ENCODE measurements around the gene SERPINI1.

The SERPINI1 gene

DNA sequence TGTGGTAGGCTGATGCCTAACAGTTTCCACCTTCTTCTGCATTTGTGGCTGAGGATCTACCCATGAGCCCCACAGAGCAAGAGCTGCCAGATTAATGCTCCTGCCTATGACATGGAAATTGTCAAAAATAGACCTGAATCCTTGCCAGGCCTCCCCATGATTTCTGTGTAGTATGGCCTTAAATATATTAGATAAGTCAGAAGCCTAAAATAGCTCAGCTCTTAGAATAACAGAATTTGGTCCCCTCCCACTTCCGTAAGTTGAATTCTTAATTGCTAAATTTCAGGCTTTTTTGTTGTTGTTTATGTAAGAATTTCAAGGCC lies 129.0 kb downstream of the SERPINI1 start:
- ChIA-PET CTCF (interaction anchor here (0.6 kb wide), 1 partner anchor 1779 kb away, joined by 3 read pairs; no protein-coding TSS in a partner anchor), POLR2A (ENCODE audit: low non-redundant PET) (no interaction called here)
- no peak for DNase-seq (ENCODE audit: low spot score)
- no peak overlapping the region for H3K27ac ChIP-seq
- TF ChIP-seq, protein P1, sequence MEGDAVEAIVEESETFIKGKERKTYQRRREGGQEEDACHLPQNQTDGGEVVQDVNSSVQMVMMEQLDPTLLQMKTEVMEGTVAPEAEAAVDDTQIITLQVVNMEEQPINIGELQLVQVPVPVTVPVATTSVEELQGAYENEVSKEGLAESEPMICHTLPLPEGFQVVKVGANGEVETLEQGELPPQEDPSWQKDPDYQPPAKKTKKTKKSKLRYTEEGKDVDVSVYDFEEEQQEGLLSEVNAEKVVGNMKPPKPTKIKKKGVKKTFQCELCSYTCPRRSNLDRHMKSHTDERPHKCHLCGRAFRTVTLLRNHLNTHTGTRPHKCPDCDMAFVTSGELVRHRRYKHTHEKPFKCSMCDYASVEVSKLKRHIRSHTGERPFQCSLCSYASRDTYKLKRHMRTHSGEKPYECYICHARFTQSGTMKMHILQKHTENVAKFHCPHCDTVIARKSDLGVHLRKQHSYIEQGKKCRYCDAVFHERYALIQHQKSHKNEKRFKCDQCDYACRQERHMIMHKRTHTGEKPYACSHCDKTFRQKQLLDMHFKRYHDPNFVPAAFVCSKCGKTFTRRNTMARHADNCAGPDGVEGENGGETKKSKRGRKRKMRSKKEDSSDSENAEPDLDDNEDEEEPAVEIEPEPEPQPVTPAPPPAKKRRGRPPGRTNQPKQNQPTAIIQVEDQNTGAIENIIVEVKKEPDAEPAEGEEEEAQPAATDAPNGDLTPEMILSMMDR (conservative IDR thresholded peaks at IDR 0.05; ENCODE audit: low read depth), result no peak

DNA sequence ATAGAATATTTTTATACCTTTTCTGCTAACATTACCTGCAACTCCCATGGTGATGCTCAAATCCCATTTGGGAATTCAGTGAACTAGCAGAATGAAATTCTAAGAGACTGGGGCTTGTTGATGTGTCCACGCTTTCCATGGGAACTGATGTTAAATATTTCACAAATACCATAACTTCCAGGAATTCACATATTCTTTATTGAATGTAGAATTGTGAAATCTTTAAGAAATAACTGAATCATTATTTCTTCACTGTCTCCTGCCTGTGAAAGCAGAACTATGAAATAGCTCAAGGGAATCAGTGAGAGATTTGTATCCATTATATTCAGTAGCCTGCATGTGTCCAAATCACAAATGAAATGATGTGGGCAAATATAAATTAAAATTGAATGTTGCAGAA lies 130.8 kb downstream of the SERPINI1 start:
- TF ChIP-seq, protein P1 (conservative IDR thresholded peaks at IDR 0.05; ENCODE audit: low read depth), result no peak
- H3K27ac ChIP-seq, result no peak overlapping the region
- ChIA-PET POLR2A (ENCODE audit: low non-redundant PET) (no interaction called here), CTCF (no interaction called here)
- DNase-seq (ENCODE audit: low spot score), result no peak

DNA sequence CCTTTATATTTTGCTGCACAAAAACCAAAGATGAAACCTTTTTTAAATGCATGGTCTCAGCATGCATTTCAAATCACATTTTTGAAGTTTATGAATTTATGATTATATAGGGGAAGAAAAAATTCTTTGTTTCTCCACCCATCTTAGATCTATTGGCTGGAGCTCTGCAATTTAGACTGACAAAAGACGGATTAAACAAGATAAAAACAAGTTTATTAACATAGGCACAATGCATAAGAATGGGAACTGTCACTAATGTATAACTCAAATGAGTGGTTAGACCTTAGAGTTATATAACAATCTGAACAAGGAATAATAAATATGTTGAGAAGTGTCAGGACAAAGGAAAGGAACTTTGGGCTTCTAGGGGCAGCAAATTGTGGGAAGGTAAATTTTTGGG lies 132.5 kb downstream of the SERPINI1 start:
- no peak overlapping the region for H3K27ac ChIP-seq
- ChIA-PET POLR2A (ENCODE audit: low non-redundant PET) (no interaction called here), CTCF (no interaction called here)
- no peak for DNase-seq (ENCODE audit: low spot score)
- TF ChIP-seq, protein P1 (conservative IDR thresholded peaks at IDR 0.05; ENCODE audit: low read depth), result no peak

DNA sequence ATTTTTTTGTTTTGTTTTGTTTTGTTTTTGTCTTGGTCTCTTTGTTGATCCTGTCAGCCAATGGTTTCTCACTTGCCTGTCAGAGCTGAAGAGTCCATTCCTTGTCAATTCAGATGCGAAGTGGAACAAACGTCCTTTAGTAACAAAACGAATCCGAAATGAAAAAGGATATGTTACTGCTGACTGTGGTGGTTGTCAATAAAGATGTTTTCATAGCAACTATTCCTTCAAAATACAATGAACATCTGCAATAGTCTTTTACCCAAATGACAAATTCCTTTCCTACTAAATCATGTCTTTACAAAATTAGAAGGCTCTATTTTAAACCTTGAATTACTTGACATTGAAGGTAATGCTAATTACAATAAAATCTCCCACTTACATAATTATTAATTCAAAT lies 134.7 kb downstream of the SERPINI1 start:
- ChIA-PET CTCF (interaction anchor here (0.7 kb wide), 1 partner anchor 1725 kb away, joined by 3 read pairs; no protein-coding TSS in a partner anchor), POLR2A (ENCODE audit: low non-redundant PET) (no interaction called here)
- TF ChIP-seq, protein P1 (conservative IDR thresholded peaks at IDR 0.05; ENCODE audit: low read depth), result no peak
- DNase-seq (ENCODE audit: low spot score), result no peak
- H3K27ac ChIP-seq, result no peak overlapping the region

DNA sequence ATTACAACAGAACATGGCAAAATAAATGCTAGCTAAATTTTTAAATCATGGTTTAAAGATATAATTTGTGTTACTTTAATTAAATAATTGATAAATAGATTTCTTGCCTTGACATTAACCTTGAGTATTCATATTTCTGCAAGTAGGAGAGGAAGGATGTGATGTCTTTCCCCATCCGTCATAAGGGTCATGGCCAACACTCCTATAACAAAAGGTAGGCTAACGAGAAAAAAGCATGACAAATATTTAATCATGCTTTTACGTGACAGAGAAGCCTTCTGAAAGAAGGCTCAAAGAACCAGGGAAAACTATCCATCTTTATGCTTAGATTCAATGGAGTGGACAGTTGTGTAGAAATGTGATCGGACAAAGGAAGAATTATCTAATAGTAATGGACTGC lies 135.2 kb downstream of the SERPINI1 start:
- ChIA-PET CTCF (no interaction called here), POLR2A (ENCODE audit: low non-redundant PET) (no interaction called here)
- TF ChIP-seq, protein P1 (conservative IDR thresholded peaks at IDR 0.05; ENCODE audit: low read depth), result no peak
- DNase-seq (ENCODE audit: low spot score), result no peak
- no peak overlapping the region for H3K27ac ChIP-seq

DNA sequence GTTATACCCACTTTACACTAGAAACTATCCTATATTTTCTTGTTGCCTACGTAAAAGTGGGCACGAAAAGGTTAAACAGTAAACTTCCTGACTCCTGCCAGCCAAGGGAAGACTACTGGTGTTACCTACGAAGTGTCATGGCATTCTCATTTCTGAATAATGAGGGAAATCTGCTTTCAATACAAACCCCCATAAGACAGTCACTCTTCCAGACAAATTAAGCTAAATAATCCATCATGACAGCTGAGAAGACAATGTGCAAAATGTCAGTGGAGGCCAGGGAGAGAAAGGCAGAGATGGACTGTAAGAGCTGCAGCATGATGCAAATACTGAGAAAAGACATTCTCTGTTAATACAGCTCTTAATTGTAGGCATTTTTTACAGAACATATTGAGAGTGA lies 136.5 kb downstream of the SERPINI1 start:
- TF ChIP-seq, protein P1 (conservative IDR thresholded peaks at IDR 0.05; ENCODE audit: low read depth), result no peak
- no peak overlapping the region for H3K27ac ChIP-seq
- ChIA-PET POLR2A (ENCODE audit: low non-redundant PET) (no interaction called here), CTCF (interaction anchor here (0.6 to 1.4 kb wide), 2 partner anchors 9 to 168 kb away, joined by 3 to 9 read pairs; no protein-coding TSS in a partner anchor)
- DNase-seq (ENCODE audit: low spot score), result no peak

DNA sequence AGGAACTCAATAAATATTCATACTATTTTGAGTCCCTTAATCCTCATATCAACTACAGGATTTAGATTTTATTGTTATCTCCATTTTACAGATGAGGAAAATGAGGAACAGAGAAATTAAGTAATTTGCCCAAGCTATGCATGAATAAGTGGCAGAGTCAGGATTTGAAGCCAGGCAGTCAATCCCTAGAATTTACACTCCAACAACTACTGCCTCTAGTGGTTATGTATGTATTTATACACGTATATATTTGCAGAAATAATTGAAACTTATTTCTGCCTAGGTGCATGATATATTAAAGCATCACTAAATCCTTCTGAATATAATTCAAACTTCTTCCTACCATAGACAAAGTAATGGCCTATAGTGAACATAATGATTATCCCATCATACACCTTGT lies 137.4 kb downstream of the SERPINI1 start:
- CTCF ChIA-PET, result interaction anchor here (0.6 to 1.4 kb wide), 3 partner anchors 9 to 490 kb away, joined by 3 to 9 read pairs (median 6); no protein-coding TSS in a partner anchor
- H3K27ac ChIP-seq, result no peak overlapping the region
- TF ChIP-seq, protein P1 (conservative IDR thresholded peaks at IDR 0.05; ENCODE audit: low read depth), result peak; percentile 22; the same call in 1 of the 2 replicates
- no peak for DNase-seq (ENCODE audit: low spot score)
- POLR2A ChIA-PET (ENCODE audit: low non-redundant PET), result no interaction called here
